Neural progenitor cell (in vitro differentiated cells): Measurements from ENCODE around the gene TSPEAR. TPM values are rescaled to one million over a fixed set of nuclear protein-coding genes. Genes with fewer than 3 reads are reported as not detected.

Source experiments
- DNase-seq: peaks from one replicate; pipeline ENCODE4 v3.0.0-alpha.2; 2016; ENCODE audit warnings: low spot score
- H2AFZ ChIP-seq: fragments of 200-600 bp; sonication (generic); replicated peaks from 2 replicates; pipeline ENCODE4 v1.6.1; 2016; ENCODE audit warnings: antibody characterized with exemption
- H3F3A ChIP-seq: fragments of 200-600 bp; sonication (generic); 2 replicates; pipeline ENCODE4 v1.6.1; 2016; ENCODE audit warnings: antibody characterized with exemption, low read depth
- H3K27ac ChIP-seq: fragments of 200-600 bp; sonication (generic); 2 replicates; pipeline ENCODE4 v1.5.1; 2016; ENCODE audit warnings: mild to moderate bottlenecking
- H3K27me3 ChIP-seq: fragments of 200-600 bp; sonication (generic); 2 replicates; pipeline ENCODE4 v1.6.1; 2016; ENCODE audit warnings: mild to moderate bottlenecking, moderate library complexity
- H3K36me3 ChIP-seq: fragments of 200-600 bp; sonication (generic); 2 replicates; pipeline ENCODE4 v1.5.1; 2016
- H3K4me1 ChIP-seq: fragments of 200-600 bp; sonication (generic); 2 replicates; pipeline ENCODE4 v1.6.1; 2016; ENCODE audit warnings: mixed run types
- H3K4me2 ChIP-seq: fragments of 200-600 bp; sonication (generic); 2 replicates; pipeline ENCODE4 v1.6.1; 2016
- H3K4me3 ChIP-seq: fragments of 200-600 bp; sonication (generic); 2 replicates; pipeline ENCODE4 v1.5.1; 2016
- H3K79me2 ChIP-seq: fragments of 200-600 bp; sonication (generic); 2 replicates; pipeline ENCODE4 v1.6.1; 2016; ENCODE audit warnings: low read depth
- H3K9ac ChIP-seq: fragments of 200-600 bp; sonication (generic); 2 replicates; pipeline ENCODE4 v1.6.1; 2016
- H3K9me3 ChIP-seq: fragments of 200-600 bp; sonication (generic); 2 replicates; pipeline ENCODE4 v1.5.1; 2016; ENCODE audit warnings: low read depth
- H4K20me1 ChIP-seq: fragments of 200-600 bp; sonication (generic); 2 replicates; pipeline ENCODE4 v1.6.1; 2016; ENCODE audit warnings: low read depth
- H3K27ac Mint-ChIP-seq: 3 replicates; pipeline ENCODE4 v1.8.0; 2021; ENCODE audit warnings: mixed read lengths
- H3K27me3 Mint-ChIP-seq: 2 replicates; pipeline ENCODE4 v1.8.0; 2022; ENCODE audit warnings: low read depth, mild to moderate bottlenecking, inconsistent platforms, moderate library complexity, mixed read lengths; ENCODE audit not compliant: insufficient read depth
- H3K36me3 Mint-ChIP-seq: 3 replicates; pipeline ENCODE4 v1.8.0; 2021; ENCODE audit warnings: mixed read lengths
- H3K4me1 Mint-ChIP-seq: 3 replicates; pipeline ENCODE4 v1.8.0; 2021; ENCODE audit warnings: mixed read lengths
- H3K4me3 Mint-ChIP-seq: 3 replicates; pipeline ENCODE4 v1.8.0; 2021; ENCODE audit warnings: mild to moderate bottlenecking, moderate library complexity, mixed read lengths
- H3K9me3 Mint-ChIP-seq: 3 replicates; pipeline ENCODE4 v1.8.0; 2020; ENCODE audit warnings: mixed read lengths
- EZH2 ChIP-seq: fragments of 200-600 bp; sonication (generic); IDR thresholded peaks from 2 replicates; pipeline ENCODE4 v1.6.1; 2017; ENCODE audit warnings: antibody characterized with exemption, mild to moderate bottlenecking, moderate library complexity
- EZH2phosphoT487 ChIP-seq: fragments of 200-600 bp; sonication (generic); IDR thresholded peaks from 2 replicates; pipeline ENCODE4 v1.6.1; 2017; ENCODE audit warnings: antibody characterized with exemption
- total RNA-seq: library from RNA; depleted of rRNA; stranded (reverse); fragments of >200 nt; gene quantifications from 2 replicates; pipeline ENCODE4 v1.2.3, GENCODE V29; 2015; ENCODE audit warnings: low replicate concordance
- TF ChIP-seq, protein P1 (sequence below): fragments of 200-600 bp; sonication (generic); IDR thresholded peaks from 2 replicates; pipeline ENCODE4 v1.5.1; 2017; ENCODE audit warnings: antibody characterized with exemption, mild to moderate bottlenecking

TSPEAR gene
- total RNA-seq, 1 donor from 2014 or later, result not detected

DNA sequence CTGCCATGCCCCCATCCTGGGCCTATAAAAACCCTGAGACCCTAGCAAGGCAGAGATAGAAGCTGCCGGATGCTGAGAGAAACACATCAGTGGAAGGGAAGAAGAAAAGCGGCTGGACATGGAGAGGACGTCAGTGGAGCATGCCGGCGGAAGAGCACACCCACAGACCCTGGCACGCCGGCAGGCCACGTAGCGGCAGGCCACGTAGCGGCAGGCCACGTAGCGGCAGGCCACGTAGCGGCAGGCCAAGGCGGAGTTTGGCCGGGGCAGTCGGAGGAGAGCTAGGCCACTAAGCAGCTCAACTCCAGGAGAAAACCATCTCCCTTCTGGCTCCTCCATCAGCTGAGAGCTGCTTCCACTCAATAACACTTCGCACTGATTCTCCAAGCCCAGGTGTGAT, 221.0 kb downstream of the TSPEAR start:
- Histone ChIP-seq H4K20me1 (no peaks in the 10 kb centered on the region), H3K27ac (no peak overlapping the region), H3K4me3 (no peak overlapping the region), H3K9ac (no peak overlapping the region), H3K36me3 (no peaks in the 10 kb centered on the region), H2AFZ (no peak overlapping the region), H3K4me1 (no peaks in the 10 kb centered on the region), H3K4me2 (no peak overlapping the region), H3F3A (no peaks in the 10 kb centered on the region), H3K27me3 (no peaks in the 10 kb centered on the region), H3K9me3 (peaks cover 5% of the 10 kb centered on the region), H3K79me2 (peaks cover 9% of the 10 kb centered on the region)
- TF ChIP-seq, protein P1, sequence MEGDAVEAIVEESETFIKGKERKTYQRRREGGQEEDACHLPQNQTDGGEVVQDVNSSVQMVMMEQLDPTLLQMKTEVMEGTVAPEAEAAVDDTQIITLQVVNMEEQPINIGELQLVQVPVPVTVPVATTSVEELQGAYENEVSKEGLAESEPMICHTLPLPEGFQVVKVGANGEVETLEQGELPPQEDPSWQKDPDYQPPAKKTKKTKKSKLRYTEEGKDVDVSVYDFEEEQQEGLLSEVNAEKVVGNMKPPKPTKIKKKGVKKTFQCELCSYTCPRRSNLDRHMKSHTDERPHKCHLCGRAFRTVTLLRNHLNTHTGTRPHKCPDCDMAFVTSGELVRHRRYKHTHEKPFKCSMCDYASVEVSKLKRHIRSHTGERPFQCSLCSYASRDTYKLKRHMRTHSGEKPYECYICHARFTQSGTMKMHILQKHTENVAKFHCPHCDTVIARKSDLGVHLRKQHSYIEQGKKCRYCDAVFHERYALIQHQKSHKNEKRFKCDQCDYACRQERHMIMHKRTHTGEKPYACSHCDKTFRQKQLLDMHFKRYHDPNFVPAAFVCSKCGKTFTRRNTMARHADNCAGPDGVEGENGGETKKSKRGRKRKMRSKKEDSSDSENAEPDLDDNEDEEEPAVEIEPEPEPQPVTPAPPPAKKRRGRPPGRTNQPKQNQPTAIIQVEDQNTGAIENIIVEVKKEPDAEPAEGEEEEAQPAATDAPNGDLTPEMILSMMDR, result no peak
- no peak for TF ChIP-seq EZH2
- TF ChIP-seq EZH2phosphoT487, result no peak
- peaks cover 8% of the 10 kb centered on the region for H3K36me3 Mint-ChIP-seq
- no peaks in the 10 kb centered on the region for H3K4me1 Mint-ChIP-seq
- no peak overlapping the region for H3K4me3 Mint-ChIP-seq
- DNase-seq, result no peak
- H3K9me3 Mint-ChIP-seq, result peaks cover 26% of the 10 kb centered on the region
- H3K27ac Mint-ChIP-seq, result no peak overlapping the region
- peaks cover 10% of the 10 kb centered on the region for H3K27me3 Mint-ChIP-seq

DNA sequence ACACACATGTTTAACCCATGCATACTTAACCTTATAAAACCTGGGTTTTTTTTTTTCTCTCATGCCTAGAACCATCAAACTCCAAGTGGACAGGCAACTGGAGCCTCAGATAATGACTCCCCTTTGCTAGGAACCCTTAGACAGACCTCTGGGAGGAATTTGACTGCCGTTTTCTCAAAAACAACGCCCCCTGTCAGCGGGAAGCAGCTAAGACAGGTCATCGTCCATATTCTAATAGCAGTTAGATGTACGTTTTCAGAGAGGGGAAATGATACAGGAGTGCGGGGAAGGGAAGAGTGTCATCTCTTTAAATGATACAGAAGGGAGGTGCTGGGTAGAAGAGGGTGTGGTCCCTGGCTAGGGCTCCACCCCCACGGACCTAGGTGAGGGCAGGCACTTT, 221.4 kb downstream of the TSPEAR start:
- peaks cover 24% of the 10 kb centered on the region for H3K9me3 Mint-ChIP-seq
- H3K4me1 ChIP-seq, result no peaks in the 10 kb centered on the region
- H3F3A ChIP-seq, result no peaks in the 10 kb centered on the region
- H3K9ac ChIP-seq, result no peak overlapping the region
- H3K27ac Mint-ChIP-seq, result no peak overlapping the region
- TF ChIP-seq EZH2phosphoT487 (no peak), EZH2 (no peak)
- TF ChIP-seq, protein P1, result peak; percentile 57
- H3K27me3 ChIP-seq, result no peaks in the 10 kb centered on the region
- no peak overlapping the region for H3K4me2 ChIP-seq
- no peaks in the 10 kb centered on the region for H3K4me1 Mint-ChIP-seq
- peak; percentile 45 for DNase-seq
- H3K9me3 ChIP-seq, result peaks cover 5% of the 10 kb centered on the region
- peaks cover 8% of the 10 kb centered on the region for H3K36me3 Mint-ChIP-seq
- peaks cover 10% of the 10 kb centered on the region for H3K27me3 Mint-ChIP-seq
- no peak overlapping the region for H3K4me3 Mint-ChIP-seq
- no peak overlapping the region for H2AFZ ChIP-seq
- H3K36me3 ChIP-seq, result no peaks in the 10 kb centered on the region
- H3K79me2 ChIP-seq, result peaks cover 9% of the 10 kb centered on the region
- no peak overlapping the region for H3K4me3 ChIP-seq
- no peaks in the 10 kb centered on the region for H4K20me1 ChIP-seq
- H3K27ac ChIP-seq, result no peak overlapping the region

DNA sequence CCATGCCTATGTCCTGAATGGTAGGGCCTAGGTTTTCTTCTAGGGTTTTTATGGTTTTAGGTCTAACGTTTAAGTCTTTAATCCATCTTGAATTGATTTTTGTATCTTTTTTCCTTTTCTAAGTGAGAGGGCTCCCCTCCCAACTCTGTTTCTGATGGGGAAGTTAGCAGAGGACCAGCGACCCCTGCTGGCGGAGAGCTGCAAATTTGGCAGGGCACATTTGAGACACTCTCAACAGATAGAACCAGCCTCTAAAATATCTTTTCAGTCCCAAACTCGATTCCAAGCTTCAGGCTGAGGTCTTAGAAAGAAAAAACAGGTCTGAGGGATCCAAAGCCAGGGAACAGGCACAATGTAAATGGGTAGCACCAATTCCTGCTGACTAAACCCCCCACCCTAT, 223.5 kb downstream of the TSPEAR start:
- no peak overlapping the region for H3K4me3 Mint-ChIP-seq
- no peaks in the 10 kb centered on the region for H3K4me1 ChIP-seq
- peak; percentile 45 for DNase-seq

More for the DNA sequence above, 223.5 kb downstream of the TSPEAR start:
- Histone ChIP-seq H3K79me2 (peaks cover 9% of the 10 kb centered on the region), H3K27ac (no peak overlapping the region), H3K4me2 (no peak overlapping the region), H3K36me3 (no peaks in the 10 kb centered on the region), H2AFZ (no peak overlapping the region), H3F3A (no peaks in the 10 kb centered on the region), H3K9ac (no peak overlapping the region), H4K20me1 (no peaks in the 10 kb centered on the region), H3K4me3 (no peak overlapping the region), H3K9me3 (peaks cover 5% of the 10 kb centered on the region), H3K27me3 (no peaks in the 10 kb centered on the region)
- peaks cover 19% of the 10 kb centered on the region for H3K9me3 Mint-ChIP-seq
- peaks cover 8% of the 10 kb centered on the region for H3K27me3 Mint-ChIP-seq
- H3K36me3 Mint-ChIP-seq, result peaks cover 8% of the 10 kb centered on the region
- TF ChIP-seq, protein P1, result peak; percentile 66
- TF ChIP-seq EZH2phosphoT487 (no peak), EZH2 (no peak)
- H3K27ac Mint-ChIP-seq, result no peak overlapping the region
- H3K4me1 Mint-ChIP-seq, result peaks cover 4% of the 10 kb centered on the region
